Femur (tissue), 1 donor: Measurements from ENCODE around the gene SPSB1.

Source experiments
- DNase-seq: peaks from one replicate; pipeline ENCODE4 v3.0.0-alpha.2; 2017

Gene SPSB1

GRCh38 chr1:9260059-9260766 is 32.5 kb upstream of the SPSB1 start:
- DNase-seq, result no peak

DNA sequence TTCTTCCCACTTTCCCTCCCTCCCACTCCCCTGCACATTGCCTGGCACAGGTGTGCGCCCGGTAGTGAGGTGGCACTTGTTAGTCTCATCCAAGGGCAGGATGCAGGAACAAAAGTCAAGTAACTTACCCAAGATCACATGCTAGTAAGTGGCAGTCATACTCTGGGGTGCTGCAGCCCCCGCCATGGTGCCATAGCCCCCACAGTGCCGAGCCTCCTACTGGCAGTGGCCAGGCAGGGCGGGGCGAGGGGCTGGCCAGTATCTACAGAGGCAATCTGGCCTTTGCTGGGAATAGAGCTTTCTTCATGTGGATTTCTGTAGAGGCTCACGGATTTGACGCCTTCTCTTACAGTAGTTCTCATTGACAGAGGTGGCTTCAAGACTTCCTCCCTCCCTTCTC is 31.2 kb upstream of the SPSB1 start:
- no peak for DNase-seq

DNA sequence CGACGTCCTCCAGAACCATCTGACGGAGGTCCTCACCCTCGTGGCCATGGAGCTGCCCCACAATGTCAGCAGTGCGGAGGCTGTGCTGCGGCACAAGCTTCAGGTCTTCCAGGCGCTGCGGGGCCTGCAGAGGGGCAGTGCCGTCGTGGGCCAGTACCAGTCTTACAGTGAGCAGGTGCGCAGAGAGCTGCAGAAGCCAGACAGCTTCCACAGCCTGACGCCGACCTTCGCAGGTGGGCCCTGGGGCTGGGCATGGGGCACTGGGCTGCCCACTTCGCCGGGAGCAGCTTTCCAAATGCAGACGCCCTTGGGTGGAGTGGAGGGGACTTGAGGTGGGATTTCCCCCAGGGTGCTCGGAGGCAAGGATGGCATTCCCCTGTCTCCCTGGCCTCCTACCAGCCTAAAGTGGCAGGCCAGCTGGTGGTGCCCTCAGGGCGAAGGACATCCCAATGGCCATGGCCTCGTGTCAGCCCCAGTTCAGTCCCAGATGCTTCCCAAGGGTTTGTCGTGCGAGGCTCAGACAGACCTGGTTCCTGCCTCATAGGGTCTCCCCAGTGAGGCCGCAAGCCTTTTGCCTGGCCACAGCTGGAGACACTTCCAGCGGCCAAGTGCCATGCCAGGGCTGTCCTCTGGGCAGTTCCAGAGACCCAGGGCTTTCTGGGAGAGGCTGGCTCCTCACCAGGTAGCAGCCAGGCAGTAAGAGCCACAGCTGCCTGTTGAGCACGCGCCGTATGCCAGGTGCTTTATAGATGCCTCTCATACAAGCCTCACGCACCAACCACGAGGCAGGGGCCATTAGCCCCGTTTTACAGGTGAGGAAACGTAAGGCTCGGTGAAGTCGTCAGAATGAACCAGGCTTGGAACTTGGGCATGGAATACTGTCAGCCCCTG is 30.4 kb upstream of the SPSB1 start:
- no peak for DNase-seq

DNA sequence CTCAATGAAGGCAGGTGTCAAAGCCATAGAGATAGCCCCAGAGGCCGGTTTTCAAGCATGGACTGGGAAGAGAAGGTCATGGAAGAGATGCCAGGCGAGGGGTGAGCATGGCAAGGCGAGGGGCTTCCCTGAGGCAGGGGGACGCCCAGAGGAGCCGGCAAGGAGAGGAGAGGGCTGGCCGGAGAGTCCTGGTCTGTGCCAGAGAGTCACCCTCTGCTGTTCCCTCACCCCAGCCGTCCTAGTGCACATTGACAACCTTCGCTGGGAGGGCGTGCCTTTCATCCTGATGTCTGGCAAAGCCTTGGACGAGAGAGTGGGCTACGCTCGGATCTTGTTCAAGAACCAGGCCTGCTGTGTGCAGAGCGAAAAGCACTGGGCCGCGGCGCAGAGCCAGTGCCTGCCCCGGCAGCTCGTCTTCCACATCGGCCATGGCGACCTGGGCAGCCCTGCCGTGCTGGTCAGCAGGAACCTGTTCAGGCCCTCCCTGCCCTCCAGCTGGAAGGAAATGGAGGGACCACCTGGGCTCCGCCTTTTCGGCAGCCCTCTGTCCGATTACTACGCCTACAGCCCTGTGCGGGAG is 29.3 kb upstream of the SPSB1 start:
- DNase-seq, result no peak

DNA sequence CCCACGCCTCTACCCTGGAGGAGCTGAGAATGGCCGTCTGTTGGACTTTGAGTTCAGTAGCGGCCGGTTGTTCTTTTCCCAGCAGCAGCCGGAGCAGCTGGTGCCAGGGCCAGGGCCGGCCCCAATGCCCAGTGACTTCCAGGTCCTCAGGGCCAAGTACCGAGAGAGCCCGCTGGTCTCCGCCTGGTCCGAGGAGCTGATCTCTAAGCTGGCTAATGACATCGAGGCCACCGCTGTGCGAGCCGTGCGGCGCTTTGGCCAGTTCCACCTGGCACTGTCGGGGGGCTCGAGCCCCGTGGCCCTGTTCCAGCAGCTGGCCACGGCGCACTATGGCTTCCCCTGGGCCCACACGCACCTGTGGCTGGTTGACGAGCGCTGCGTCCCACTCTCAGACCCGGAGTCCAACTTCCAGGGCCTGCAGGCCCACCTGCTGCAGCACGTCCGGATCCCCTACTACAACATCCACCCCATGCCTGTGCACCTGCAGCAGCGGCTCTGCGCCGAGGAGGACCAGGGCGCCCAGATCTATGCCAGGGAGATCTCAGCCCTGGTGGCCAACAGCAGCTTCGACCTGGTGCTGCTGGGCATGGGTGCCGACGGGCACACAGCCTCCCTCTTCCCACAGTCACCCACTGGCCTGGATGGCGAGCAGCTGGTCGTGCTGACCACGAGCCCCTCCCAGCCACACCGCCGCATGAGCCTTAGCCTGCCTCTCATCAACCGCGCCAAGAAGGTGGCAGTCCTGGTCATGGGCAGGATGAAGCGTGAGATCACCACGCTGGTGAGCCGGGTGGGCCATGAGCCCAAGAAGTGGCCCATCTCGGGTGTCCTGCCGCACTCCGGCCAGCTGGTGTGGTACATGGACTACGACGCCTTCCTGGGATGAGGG is 28.5 kb upstream of the SPSB1 start:
- DNase-seq, result no peak

DNA sequence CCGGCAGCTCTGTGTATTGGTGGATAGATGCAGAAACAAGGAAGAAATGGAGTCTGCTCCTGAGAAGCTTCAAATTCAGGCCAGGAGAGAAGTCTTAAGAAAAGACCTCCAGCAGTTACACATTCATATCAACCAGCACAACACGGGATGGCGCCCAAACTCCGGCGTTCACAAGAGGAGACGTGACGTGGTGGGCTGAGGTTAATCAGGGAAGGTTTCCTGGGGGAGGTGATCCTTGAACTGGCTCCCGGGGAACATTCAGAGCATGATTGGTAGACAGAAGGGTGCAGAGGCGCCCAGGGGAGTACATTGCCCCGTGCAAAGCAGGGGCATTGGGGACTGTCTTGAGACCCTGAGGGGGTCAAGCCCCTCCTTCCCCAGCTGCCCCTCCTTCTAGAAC is 27.7 kb upstream of the SPSB1 start:
- no peak for DNase-seq

GRCh38 chr1:9265968-9266367 is 26.7 kb upstream of the SPSB1 start:
- no peak for DNase-seq

GRCh38 chr1:9267352-9267686 is 25.4 kb upstream of the SPSB1 start:
- no peak for DNase-seq

DNA sequence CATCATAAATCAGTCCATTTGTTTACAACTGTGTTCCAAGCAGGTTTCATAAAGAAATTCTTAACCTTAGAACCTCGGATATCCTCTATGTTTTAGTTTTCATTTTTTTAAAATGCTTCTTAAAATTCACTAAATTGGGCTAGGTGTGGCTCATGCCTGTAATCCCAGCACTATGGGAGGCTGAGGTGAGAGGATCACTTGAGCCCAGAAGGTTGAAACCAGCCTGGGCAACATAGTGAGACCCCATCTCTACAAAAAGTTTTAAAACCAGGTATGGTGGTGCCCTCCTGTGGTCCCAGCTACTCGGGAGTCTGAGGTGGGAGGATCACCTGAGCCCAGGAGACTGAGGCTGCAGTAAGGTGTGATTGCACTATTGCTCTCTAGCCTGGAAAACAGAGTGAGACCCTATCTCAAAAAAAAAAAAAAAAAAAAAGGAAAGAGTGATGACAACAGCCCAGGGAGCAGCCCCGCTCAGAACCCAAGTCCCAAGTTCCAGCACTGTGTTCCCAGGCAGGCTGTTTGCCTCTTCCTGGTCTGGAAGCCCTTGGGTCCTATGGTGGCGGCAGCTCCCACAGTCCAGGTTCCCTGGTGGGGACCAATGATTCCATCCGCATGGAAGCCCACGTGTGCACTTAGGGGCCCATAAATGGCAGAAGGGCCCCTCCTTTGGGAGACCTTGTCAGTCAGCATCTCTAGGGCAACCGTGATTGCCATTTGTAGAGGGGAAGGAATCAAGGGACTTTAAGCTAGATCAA is 24.7 kb upstream of the SPSB1 start:
- no peak for DNase-seq

- DNase-seq, result no peak
Measured at GRCh38 chr1:9269078-9269501, 23.6 kb upstream of the SPSB1 start.

GRCh38 chr1:9269721-9270120 is 23.0 kb upstream of the SPSB1 start:
- no peak for DNase-seq

DNA sequence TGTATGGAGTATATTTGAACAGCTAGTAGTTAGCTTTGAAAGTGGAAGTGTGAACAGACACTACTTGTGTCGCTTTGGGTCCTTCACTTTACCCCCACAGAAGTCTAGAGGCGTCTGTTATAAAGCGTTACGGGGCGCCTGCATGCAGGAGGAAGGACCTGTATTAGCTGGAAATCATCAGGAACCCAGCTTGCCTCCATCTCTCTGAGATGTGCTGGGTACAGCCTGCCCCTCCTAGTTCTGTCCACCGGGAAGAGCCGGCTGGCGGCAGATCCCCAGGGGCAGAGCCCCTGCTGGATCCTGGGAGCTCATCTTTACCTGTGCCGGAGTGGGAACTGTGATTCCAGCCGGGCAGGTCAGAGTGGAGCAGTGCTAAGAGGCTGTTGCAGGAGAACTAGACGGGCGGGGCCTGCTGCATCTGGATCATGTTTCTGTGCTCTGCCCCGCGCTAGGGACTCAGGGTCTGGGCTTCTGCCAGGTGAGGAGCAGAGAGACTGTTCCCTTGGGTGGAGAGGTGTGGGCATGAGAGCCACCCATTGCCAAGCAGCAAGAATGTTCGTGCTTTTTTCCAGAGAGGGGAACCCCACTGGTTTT is 22.3 kb upstream of the SPSB1 start:
- no peak for DNase-seq

GRCh38 chr1:9271283-9271682 is 21.4 kb upstream of the SPSB1 start:
- no peak for DNase-seq

- no peak for DNase-seq
Measured at GRCh38 chr1:9271861-9272595, 20.7 kb upstream of the SPSB1 start.

DNA sequence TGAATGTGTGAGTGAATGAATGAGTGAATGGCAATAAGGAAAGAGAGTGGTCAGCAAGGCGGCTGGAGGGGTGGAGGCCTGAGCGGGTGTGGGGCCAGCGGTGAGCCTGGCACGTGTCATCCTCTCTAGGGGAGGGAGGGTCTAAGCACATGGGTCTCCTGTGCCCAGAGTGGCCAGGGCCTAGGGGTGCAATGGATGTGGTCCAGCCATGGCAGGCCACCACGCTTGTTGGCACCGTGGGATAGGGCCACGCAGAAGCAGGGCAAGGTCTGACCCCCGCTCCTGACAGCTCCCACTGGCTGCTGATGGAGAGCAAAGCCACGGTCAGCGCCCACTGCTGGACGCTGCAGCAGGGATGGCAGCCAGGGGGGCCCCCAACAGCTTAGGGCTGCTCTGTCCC is 19.5 kb upstream of the SPSB1 start:
- DNase-seq, result no peak

DNA sequence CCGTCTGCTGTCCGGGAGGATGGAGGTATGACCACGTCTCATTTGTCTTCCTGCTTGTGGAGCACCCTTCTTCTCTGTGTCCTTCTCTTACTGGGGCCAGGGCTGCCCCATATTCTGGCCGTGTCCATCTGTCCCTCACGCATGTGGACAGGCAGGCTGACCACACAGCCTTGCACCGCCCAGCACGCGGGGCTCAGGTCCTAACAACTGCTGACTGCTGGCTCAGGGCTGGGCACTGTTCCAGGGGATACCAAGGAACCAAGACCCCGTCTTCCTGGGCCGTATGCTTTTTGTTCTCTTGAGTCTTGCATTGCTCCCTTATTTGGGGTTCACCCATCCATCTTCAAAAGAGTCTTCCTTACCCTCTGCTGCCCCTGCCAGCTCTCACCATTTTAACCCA is 17.5 kb upstream of the SPSB1 start:
- no peak for DNase-seq

DNA sequence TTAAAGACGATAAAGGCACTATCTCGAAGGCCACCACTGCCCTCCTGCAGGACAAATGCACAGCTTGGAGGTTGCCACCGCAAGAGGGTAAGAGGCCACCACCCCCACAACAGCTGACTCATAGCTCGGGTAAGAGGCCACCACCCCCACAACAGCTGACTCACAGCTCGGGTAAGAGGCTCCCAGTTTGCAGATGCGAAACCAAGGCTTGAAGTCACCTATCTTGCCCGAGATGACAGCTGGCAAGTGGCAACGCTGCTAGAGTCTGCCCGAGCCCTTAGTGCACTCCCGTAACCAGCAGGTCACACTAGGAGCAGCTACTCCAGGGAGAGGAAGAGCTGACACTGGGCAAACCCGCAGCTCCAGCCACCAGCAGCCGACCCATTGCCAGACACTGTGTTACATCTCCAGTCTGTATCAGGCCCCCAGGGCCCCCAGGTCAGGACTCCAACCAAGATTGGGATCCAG is 17.1 kb upstream of the SPSB1 start:
- DNase-seq, result no peak

DNA sequence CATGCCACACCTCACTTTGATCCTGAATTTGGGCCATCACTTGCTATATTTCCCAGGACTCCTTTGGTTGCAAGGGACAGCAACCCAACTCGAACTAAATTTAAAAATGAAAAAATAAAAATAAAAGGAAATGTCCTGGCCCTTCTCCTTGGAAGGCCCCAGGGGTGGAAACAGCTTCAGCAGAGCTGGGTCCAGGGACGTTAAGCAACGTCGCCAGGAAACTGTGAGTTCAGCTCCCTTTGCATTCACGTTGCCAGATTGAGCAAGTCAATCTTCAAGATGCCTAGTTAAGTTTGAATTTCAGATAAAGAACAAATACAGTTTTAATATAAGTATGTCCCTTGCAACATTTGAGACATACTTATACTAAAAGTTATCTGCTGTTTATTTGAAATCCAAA is 14.6 kb upstream of the SPSB1 start:
- no peak for DNase-seq

DNA sequence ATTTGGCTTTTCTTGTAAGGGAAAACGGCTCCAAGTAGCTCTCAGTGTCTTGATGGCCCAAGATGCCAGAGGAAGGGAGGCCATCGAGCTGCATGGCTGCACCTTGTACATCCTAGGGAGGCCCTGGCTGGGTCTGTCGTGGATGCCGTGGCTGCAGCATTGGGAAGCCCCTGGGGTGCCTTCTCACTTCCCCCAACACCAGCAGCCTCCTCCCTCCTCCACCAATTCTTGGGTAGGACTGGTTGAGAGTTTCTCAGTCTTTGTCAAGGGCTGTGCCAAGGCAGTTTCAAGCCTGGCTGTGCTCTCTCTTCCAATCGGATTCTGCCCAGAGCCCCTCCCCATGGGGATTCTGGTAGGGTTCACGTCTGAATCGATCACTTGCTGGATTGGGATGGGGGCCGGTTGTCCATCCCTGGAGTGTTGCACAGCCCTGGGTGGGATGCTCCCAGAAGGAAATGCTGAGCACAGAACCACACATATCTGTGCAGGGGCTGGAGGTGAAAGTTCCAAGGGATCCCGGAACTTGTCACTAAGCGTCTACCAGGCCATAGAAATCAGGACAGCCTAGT is 14.0 kb upstream of the SPSB1 start:
- no peak for DNase-seq

GRCh38 chr1:9279172-9279840 is 13.4 kb upstream of the SPSB1 start:
- DNase-seq, result no peak
